GM19463 (cell line): ENCODE results near the gene NR3C2.

Experiments used
- ATAC-seq: cut with Tn5 transposase; IDR thresholded peaks from one replicate; pipeline ENCODE4 v1.9.1; 2021; ENCODE audit warnings: mild to moderate bottlenecking, moderate library complexity; ENCODE audit not compliant: unreplicated experiment

Gene NR3C2

GRCh38 chr4:148118179-148118578, 324.0 kb downstream of the NR3C2 start:
- ATAC-seq, result no peak

DNA sequence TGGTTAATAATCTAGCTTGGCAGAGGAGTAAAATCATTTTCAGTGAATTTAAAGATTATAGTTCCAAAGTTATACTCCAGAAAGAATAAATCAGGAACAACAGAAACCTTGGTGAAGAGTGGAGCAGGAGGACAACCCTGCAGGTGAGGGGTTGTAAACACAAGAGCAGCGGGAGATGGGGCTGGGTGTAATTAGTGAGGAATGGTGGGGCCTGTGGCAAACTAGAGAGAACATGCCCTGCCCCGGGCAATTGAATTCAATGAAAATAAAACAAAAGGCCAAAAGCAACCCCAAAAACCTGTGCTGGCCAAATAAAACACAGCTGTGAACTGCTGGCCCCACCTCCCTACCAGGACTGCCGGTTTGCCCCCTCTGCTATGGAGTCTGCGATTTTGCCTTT, 325.2 kb downstream of the NR3C2 start:
- no peak for ATAC-seq

DNA sequence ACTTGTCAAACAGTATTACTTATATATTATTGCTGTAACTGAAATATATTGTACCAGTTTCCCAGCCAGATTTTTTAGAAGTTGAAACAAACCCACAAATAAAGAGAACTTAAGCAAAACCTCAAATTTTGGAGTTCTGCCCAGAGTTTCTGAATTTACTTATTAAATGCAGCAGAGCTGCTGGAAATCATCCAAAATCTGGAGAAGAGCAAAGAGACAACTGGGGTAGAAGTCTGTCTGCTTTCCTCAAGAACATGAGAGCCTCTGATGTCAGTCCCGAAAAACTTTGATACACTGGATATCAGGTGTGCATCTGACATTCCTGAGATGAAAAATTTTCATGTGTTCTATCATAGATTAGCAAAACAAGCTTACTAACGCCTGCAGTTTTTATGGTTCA, 325.9 kb downstream of the NR3C2 start:
- ATAC-seq, result no peak

- ATAC-seq, result no peak
These were observed 327.8 kb downstream of the NR3C2 start for GRCh38 chr4:148114436-148114835.

- ATAC-seq, result no peak
These were observed 329.8 kb downstream of the NR3C2 start for GRCh38 chr4:148112231-148112982.

DNA sequence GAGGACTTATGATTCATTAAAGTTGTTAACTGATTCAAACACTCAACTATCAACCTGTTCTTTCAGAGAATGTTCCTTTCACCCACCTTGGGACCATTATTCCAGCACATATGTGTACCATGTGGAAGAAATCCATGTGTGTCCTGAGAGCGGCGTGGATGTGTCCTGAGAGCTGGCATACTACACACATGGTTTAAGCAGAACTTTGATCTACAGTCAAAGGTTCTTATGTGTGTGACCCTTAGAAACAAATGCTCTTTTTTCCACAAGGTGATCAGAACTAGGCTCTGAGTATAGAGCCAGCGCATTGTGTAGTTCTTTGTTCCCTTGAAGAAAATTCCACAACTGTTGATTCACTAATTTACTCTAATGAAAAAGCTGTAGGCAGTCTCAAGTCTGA, 332.0 kb downstream of the NR3C2 start:
- ATAC-seq, result no peak

DNA sequence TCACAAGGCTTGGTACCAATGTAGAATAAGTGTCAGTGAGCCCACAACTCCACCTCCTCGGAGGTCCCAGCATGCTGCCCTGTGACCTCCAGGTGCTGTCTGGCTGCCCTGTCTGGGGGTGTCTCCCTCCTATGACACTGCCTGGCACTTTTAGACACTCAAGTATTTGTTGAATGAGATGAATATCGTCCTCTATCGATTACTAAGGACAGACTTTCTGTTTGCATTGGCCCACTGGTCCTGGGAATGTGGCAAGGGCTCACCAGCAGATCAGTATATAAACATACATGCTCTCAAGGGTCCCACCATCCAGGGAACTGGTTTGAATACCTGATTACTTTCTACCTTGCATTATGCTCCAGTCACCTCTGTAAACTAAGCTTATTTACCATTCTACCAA, 333.0 kb downstream of the NR3C2 start:
- no peak for ATAC-seq

DNA sequence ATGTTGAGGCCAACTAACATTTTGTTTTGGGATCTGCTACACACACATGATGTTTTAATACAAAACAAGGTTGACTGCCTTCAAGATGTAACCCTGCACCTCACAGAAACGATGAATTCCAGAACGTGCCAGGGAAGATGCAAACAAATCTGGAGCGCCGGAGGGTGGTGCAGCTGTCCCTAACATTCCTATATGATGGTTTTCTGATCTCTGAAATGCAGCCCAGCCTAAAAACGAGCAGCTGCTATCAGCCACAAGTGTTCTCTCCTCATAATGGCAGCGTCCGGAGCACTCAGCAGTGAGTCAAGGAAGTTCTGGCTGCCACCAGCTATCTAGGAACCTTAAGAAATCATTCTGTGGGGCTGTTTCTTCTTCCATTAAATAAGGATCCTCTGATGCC, 333.4 kb downstream of the NR3C2 start:
- no peak for ATAC-seq

- ATAC-seq, result no peak
These were observed 338.4 kb downstream of the NR3C2 start for GRCh38 chr4:148103597-148104355.

- no peak for ATAC-seq
These were observed 340.4 kb downstream of the NR3C2 start for GRCh38 chr4:148101790-148102189.

DNA sequence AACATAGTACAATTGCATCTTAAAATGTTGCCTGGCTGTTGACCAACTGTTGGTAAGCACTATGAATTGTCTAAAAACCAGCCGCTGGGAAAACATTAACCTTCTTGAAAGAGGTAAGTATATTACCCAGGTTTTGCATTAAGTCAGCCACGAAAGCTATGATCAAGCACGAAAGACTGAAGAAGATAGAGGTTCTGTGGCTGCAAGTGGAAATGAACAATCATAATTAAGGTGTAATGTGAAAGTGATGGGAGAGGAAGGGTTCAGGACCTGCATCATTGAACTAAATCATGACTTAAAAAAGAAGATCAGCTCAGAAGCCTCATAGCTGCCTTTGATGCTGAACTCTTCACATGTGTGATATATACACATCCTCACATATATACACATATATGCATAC, 341.0 kb downstream of the NR3C2 start:
- ATAC-seq, result no peak

DNA sequence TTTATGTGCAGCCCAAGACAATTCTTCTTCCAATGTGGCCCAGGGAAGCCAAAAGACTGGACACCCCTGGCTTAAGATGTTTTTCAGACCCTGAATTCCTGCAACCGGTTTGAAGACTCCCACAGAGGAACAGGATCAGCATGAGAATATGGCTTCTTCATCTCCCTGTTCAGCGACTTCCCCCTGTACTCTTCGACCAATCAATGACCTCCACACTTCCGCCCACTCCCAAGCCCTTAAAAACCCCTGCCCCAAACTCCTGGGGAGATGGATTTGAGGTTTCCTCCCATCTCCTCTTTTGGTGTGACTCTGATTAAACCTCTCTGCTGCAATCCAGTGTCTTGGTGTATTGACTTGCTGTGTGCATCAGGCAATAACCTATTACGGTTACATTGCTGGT, 344.4 kb downstream of the NR3C2 start:
- no peak for ATAC-seq

DNA sequence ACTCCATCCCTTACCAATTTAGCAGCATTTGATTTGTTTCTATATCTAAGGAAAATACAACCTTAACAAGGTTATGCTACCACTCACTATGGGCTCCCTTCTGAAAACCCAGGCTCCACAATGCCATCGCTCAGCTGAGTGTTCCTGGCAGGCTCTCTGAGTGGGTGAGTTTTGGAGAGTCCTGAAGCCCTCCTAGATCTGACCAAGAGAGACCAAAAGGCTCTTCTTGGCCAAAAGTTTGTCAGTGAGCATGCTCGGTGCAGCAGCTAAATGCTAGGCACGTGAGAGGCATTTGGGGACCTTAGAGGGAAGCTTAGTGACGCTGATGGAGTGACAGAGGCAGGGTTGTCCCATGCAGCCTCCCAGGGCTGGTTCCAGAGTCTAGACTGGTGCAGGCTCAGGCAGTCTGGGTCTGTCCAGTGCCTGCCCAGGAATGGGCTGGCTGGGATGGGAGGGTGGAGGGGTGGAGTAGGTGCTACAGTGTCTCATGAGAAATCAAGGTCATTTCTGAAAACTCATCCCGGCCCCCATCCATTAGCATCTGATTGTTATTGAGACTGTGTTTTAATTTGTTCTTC, 346.8 kb downstream of the NR3C2 start:
- ATAC-seq, result no peak

GRCh38 chr4:148094149-148094548, 348.1 kb downstream of the NR3C2 start:
- no peak for ATAC-seq

DNA sequence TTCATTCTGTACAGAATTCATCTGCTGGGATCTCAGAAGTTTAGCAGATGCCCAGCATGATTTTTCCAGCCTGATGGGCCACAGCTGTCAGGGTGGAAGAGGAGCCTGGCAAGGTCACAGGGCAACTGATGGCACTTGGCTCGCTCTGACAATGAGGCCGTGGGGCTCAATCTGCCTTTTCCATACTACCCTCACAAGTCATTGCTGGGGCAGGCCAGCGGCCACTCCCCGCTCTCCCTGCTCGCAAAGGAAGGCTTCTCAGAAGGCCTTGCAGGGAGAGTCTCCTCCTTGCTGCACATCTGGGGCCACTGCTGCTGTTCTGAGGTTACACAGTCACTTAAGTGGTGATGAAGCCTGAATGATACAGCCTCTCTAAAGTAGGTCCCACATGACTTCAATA, 349.1 kb downstream of the NR3C2 start:
- no peak for ATAC-seq

GRCh38 chr4:148092316-148093014, 349.7 kb downstream of the NR3C2 start:
- no peak for ATAC-seq

DNA sequence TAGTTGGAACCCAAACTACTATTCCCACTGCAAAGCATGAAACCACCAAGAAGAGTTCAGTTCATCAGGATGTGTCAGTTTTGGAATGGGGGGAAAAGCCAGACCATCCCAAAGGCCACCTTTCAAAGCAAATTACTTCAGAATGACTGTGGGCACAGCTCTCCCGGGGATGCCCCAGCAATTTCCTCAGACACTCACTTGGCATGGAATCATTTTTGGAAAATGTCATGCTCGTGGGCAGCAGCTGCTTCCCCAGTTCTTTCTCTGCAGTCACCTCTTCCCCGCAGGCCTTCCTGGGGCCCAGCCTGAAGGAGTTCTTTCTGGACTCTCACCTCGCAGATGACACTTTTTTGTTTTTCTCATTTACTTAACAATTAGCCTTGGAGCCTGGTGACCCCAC, 350.3 kb downstream of the NR3C2 start:
- ATAC-seq, result no peak

GRCh38 chr4:148090503-148091476, 351.4 kb downstream of the NR3C2 start:
- no peak for ATAC-seq

DNA sequence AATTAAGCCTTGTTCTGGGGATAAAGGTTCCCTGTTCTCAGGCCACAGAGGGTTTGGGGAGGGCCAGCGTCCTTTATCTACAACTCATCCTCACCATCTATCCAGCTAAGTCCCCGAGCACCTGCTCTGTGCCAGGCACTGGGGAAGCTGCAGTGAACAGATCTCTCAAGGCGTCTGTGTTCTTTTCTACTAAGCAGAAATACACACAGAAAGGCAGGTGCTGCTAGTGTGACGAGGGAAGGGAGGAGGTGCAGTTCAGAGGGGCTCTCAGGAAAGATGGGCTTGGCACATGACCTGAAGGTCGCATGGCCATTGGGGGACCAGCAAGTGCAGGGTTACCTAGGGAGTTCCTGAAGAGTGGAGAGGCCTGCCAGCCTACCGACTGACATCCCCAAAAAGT, 352.2 kb downstream of the NR3C2 start:
- no peak for ATAC-seq

- ATAC-seq, result no peak
These were observed 352.6 kb downstream of the NR3C2 start for GRCh38 chr4:148089624-148090023.
